ENCODE results near the gene PLLP.

DNA sequence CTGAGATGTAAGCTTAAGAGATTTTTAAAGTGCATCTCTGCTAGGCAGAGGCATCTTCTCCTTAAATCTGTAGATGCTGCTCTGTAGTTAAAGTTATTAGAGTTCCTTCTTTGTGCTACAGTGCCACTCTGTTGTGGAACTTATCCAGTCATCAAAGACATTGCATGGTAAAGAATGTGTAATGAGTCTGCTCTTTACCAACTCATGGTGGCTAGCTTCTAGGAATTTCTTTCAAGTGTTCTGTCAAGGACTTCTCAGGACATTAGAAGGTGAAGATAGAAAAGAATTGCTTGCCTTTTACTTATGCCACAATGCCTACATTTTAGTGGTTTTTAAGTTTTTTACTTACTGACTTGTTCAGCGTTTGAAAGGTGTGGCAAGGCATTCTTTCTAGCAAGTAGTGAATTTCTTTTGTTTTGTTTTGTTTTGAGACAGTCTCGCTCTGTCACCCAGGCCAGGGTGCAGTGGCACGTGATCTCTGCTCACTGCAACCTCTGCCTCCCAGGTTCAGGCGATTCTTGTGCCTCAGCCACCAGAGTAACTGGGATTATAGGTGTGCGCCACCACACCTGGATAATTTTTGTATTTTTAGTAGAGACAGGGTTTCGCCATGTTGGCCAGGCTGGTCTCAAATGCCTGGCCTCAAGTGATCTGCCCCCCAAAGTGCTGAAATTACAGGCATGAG lies 59.7 kb downstream of the PLLP start:
- TF ChIP-seq, protein P1, sequence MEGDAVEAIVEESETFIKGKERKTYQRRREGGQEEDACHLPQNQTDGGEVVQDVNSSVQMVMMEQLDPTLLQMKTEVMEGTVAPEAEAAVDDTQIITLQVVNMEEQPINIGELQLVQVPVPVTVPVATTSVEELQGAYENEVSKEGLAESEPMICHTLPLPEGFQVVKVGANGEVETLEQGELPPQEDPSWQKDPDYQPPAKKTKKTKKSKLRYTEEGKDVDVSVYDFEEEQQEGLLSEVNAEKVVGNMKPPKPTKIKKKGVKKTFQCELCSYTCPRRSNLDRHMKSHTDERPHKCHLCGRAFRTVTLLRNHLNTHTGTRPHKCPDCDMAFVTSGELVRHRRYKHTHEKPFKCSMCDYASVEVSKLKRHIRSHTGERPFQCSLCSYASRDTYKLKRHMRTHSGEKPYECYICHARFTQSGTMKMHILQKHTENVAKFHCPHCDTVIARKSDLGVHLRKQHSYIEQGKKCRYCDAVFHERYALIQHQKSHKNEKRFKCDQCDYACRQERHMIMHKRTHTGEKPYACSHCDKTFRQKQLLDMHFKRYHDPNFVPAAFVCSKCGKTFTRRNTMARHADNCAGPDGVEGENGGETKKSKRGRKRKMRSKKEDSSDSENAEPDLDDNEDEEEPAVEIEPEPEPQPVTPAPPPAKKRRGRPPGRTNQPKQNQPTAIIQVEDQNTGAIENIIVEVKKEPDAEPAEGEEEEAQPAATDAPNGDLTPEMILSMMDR (IDR thresholded peaks at IDR 0.05): no peak
- no peak for TF ChIP-seq POLR2A (IDR thresholded peaks at IDR 0.05)
- no peak for TF ChIP-seq POLR2AphosphoS5 (IDR thresholded peaks at IDR 0.05; ENCODE audit: insufficient read depth in 1 of 2, low read depth in 1 of 2)
